Breast epithelium (tissue), 4 donors: Measurements from ENCODE around the gene ABCA1. TPM values are rescaled to one million over a fixed set of nuclear protein-coding genes. Genes with fewer than 3 reads are reported as not detected.

Experiments used
- DNase-seq, 2 donors: peaks; one replicate each; pipeline ENCODE4 v3.0.0-alpha.2; 2019; ENCODE audit warnings: low spot score in 2 of 2
- H3K27ac ChIP-seq, 2 donors: fragments of 200-600 bp; sonication (generic) in 1 of 2; one replicate each; pipeline ENCODE4 v1.5.1; 2016 to 2019; ENCODE audit warnings: mild to moderate bottlenecking in 1 of 2
- H3K27me3 ChIP-seq, 2 donors: fragments of 200-600 bp; sonication (generic) in 1 of 2; one replicate each; pipeline versions ENCODE4 v1.5.1 to v1.6.0; 2017 to 2019; ENCODE audit warnings: control low read depth in 1 of 2, mild to moderate bottlenecking in 1 of 2
- H3K36me3 ChIP-seq: fragments of 200-600 bp; one replicate; pipeline ENCODE4 v1.5.1; 2019
- H3K4me1 ChIP-seq, 2 donors: fragments of 200-600 bp; sonication (generic); one replicate each; pipeline ENCODE4 v1.5.1; 2016 to 2019; ENCODE audit warnings: control low read depth in 1 of 2
- H3K4me3 ChIP-seq, 3 donors: fragments of 200-600 bp; sonication (generic); 1 replicate in 2 of 3; 2 replicates in 1 of 3; pipeline ENCODE4 v1.5.1; 2016 to 2019; ENCODE audit warnings: mild to moderate bottlenecking in 3 of 3, moderate library complexity in 2 of 3
- H3K9me3 ChIP-seq, 2 donors: fragments of 200-600 bp; sonication (generic) in 1 of 2; one replicate each; pipeline ENCODE4 v1.5.1; 2016 to 2019; ENCODE audit warnings: control low read depth in 1 of 2
- CTCF ChIP-seq, 3 donors: fragments of 450-650 bp; IDR thresholded peaks; one replicate each; pipeline ENCODE4 v1.5.1; 2016 to 2017; ENCODE audit warnings: antibody characterized with exemption in 3 of 3, mild to moderate bottlenecking in 3 of 3, moderate library complexity in 3 of 3
- POLR2A ChIP-seq: fragments of 450-650 bp; IDR thresholded peaks from one replicate; pipeline ENCODE4 v1.6.1; 2016; ENCODE audit warnings: antibody characterized with exemption, mild to moderate bottlenecking, moderate library complexity
- POLR2AphosphoS5 ChIP-seq, 3 donors: sonication (generic); formaldehyde crosslinking; IDR thresholded peaks; one replicate each; pipeline ENCODE4 v1.6.1; 2017; ENCODE audit warnings: antibody characterized with exemption in 3 of 3
- intact Hi-C: fragments of 100-400 bp; cut with DNase I; formaldehyde crosslinking; loops from one replicate; pipeline ENCODE4 v1.15.1; 2023; ENCODE audit warnings: low total_unique reads
- total RNA-seq, 3 donors: library from RNA; depleted of rRNA; stranded (reverse); fragments of >200 nt; gene quantifications; one replicate each; pipeline ENCODE4 v1.1.0, GENCODE V29; 2016

The ABCA1 gene
- total RNA-seq, 3 donors from 2014 or later, result 57.0 to 100 (median 67.8) TPM

GRCh38 chr9:104863180-104863883, 64.6 kb downstream of the ABCA1 start:
- peak overlapping the region; percentile 30 to 62 for H3K27ac ChIP-seq
- no peak for DNase-seq
- H3K36me3 ChIP-seq, result no peaks in the 10 kb centered on the region
- intact Hi-C loops, result no loop called here
- TF ChIP-seq CTCF (IDR thresholded peaks at IDR 0.05) (peak; percentile 33 to 57 (median 57)), POLR2AphosphoS5 (IDR thresholded peaks at IDR 0.05) (no peak), POLR2A (no peak)
- no peaks in the 10 kb centered on the region for H3K4me1 ChIP-seq
- H3K9me3 ChIP-seq, result no peaks in the 10 kb centered on the region
- no peak overlapping the region for H3K4me3 ChIP-seq
- H3K27me3 ChIP-seq, result no peaks in the 10 kb centered on the region

DNA sequence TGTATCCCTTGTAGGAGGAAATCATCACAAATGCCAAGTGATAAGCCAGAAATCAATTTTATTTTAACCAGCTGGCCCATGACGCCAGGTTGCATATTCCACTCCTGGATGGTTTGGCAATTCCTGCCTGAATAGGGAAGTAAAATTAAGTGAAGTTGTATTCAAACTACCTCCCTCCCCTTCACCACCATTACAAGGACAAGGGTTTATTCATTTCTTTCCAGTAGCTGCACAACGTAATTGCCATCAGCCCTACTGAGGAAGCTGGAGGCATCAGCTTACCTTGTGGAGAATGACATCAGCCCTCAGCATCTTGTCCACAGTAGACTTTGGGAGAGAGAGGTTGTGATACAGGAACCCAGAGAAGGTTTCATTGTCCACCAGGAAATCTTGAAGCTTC, 66.6 kb downstream of the ABCA1 start:
- Histone ChIP-seq H3K27me3 (no peaks in the 10 kb centered on the region), H3K4me3 (no peak overlapping the region), H3K27ac (no peak overlapping the region), H3K9me3 (no peaks in the 10 kb centered on the region), H3K36me3 (no peaks in the 10 kb centered on the region), H3K4me1 (peaks cover 0 to 4% of the 10 kb centered on the region in 2 donors)
- TF ChIP-seq POLR2AphosphoS5 (IDR thresholded peaks at IDR 0.05) (no peak), POLR2A (no peak), CTCF (IDR thresholded peaks at IDR 0.05) (no peak)
- DNase-seq, result no peak
- intact Hi-C loops, result no loop called here

- Histone ChIP-seq H3K36me3 (no peaks in the 10 kb centered on the region), H3K27me3 (no peaks in the 10 kb centered on the region), H3K9me3 (no peaks in the 10 kb centered on the region), H3K4me1 (peaks cover 0 to 5% of the 10 kb centered on the region in 2 donors), H3K27ac (no peak overlapping the region), H3K4me3 (no peak overlapping the region)
- no peak for DNase-seq
- intact Hi-C loops, result no loop called here
- TF ChIP-seq POLR2AphosphoS5 (IDR thresholded peaks at IDR 0.05) (no peak), POLR2A (no peak), CTCF (IDR thresholded peaks at IDR 0.05) (no peak)
These were observed 67.7 kb downstream of the ABCA1 start for GRCh38 chr9:104860263-104860662.

DNA sequence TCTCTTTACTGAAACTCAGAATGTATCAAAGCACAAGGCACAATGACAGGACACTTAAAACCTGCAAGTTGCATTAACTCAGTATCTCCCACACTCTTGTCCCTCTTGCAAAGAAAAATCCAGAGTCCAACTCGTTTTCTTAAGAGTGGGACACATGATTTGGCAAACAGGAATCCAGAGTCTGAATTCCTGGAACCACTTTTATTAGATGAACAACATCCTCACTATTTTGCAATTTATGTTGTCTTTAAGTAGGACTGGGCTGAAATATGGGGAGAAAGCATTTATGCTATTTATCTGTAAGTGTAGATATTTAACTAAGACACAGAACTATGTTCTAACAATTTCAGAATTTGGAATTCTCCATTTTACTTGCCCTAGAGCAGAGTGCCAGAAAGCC, 69.1 kb downstream of the ABCA1 start:
- DNase-seq, result no peak
- Histone ChIP-seq H3K4me1 (peaks cover 0 to 5% of the 10 kb centered on the region in 2 donors), H3K27ac (peak overlapping the region in 1 of 2 donors; percentile 3), H3K36me3 (no peaks in the 10 kb centered on the region), H3K27me3 (no peaks in the 10 kb centered on the region), H3K4me3 (no peak overlapping the region), H3K9me3 (no peaks in the 10 kb centered on the region)
- intact Hi-C loops, result no loop called here
- no peak for TF ChIP-seq POLR2AphosphoS5 (IDR thresholded peaks at IDR 0.05)
- TF ChIP-seq POLR2A, result no peak
- TF ChIP-seq CTCF (IDR thresholded peaks at IDR 0.05), result no peak

- no peak for TF ChIP-seq POLR2A
- TF ChIP-seq POLR2AphosphoS5 (IDR thresholded peaks at IDR 0.05), result no peak
- no peak for TF ChIP-seq CTCF (IDR thresholded peaks at IDR 0.05)
- no peaks in the 10 kb centered on the region for H3K36me3 ChIP-seq
- H3K27me3 ChIP-seq, result no peaks in the 10 kb centered on the region
- DNase-seq, result no peak
- no peak overlapping the region for H3K4me3 ChIP-seq
- no peak overlapping the region for H3K27ac ChIP-seq
- H3K4me1 ChIP-seq, result peaks cover 0 to 5% of the 10 kb centered on the region in 2 donors
- H3K9me3 ChIP-seq, result no peaks in the 10 kb centered on the region
- intact Hi-C loops, result no loop called here
These were observed 69.7 kb downstream of the ABCA1 start for GRCh38 chr9:104858271-104858670.
